Gastrocnemius medialis (tissue), 4 donors: ENCODE results near the gene OR10K2. TPM values are rescaled to one million over a fixed set of nuclear protein-coding genes. Genes with fewer than 3 reads are reported as not detected.
"Not testable (repeated sequence)": the region's sequence is repeated elsewhere in the genome, so short reads cannot be mapped to it uniquely, and the experiment has no call there.

Experiments used
- ATAC-seq, 2 donors: fragments of 150-250 bp; one replicate each; pipeline ENCODE4 v1.9.1; 2016
- DNase-seq, 2 donors: peaks; one replicate each; pipeline ENCODE4 v3.0.0-alpha.2; 2019
- H3K27ac ChIP-seq, 4 donors: fragments of 200-600 bp; sonication (generic); 1 replicate in 1 of 4; 2 replicates in 3 of 4; pipeline ENCODE4 v1.5.1; 2016 to 2018; ENCODE audit warnings: mild to moderate bottlenecking in 2 of 4, moderate library complexity in 1 of 4
- H3K27me3 ChIP-seq, 3 donors: fragments of 200-600 bp; sonication (generic) in 2 of 3; 1 replicate in 1 of 3; 2 replicates in 2 of 3; pipeline versions ENCODE4 v1.5.1 to v1.6.0; 2016 to 2019; ENCODE audit warnings: mild to moderate bottlenecking in 1 of 3, moderate library complexity in 1 of 3
- H3K36me3 ChIP-seq, 2 donors: fragments of 200-600 bp; sonication (generic) in 1 of 2; one replicate each; pipeline ENCODE4 v1.5.1; 2017 to 2018
- H3K4me1 ChIP-seq, 2 donors: fragments of 200-600 bp; sonication (generic) in 1 of 2; one replicate each; pipeline ENCODE4 v1.5.1; 2016 to 2017; ENCODE audit warnings: mild to moderate bottlenecking in 2 of 2
- H3K4me3 ChIP-seq, 4 donors: fragments of 200-600 bp; sonication (generic) in 3 of 4; 1 replicate in 1 of 4; 2 replicates in 3 of 4; pipeline ENCODE4 v1.5.1; 2016 to 2019; ENCODE audit warnings: mild to moderate bottlenecking in 2 of 4
- H3K9me3 ChIP-seq, 3 donors: fragments of 200-600 bp; sonication (generic) in 2 of 3; 1 replicate in 1 of 3; 2 replicates in 2 of 3; pipeline ENCODE4 v1.5.1; 2016 to 2019
- POLR2A ChIP-seq, 2 donors: fragments of 450-650 bp; IDR thresholded peaks; one replicate each; pipeline ENCODE4 v1.6.1; 2017; ENCODE audit warnings: antibody characterized with exemption in 2 of 2, mild to moderate bottlenecking in 2 of 2, moderate library complexity in 2 of 2
- in situ Hi-C, 4 donors: fragments of 200-750 bp; cut with MboI; loops; one replicate each; pipeline versions ENCODE4 v1.15.0 to v1.8.0; 2017; ENCODE audit warnings: low sequenced_read_pairs in 4 of 4
- intact Hi-C: fragments of 100-400 bp; cut with DNase I; formaldehyde crosslinking; loops from one replicate; pipeline ENCODE4 v1.15.1; 2023; ENCODE audit warnings: low total_unique reads
- total RNA-seq, 4 donors: library from RNA; depleted of rRNA; stranded (reverse); fragments of >200 nt; gene quantifications; one replicate each; pipeline versions ENCODE4 v1.1.0 to v1.2.3, GENCODE V29; 2016
- TF ChIP-seq, protein P1 (sequence below), 5 experiments: fragments of 450-650 bp in 3 of 5; fragments of 200-600 bp in 2 of 5; sonication (generic) in 2 of 5; IDR thresholded peaks in 4 of 5; conservative IDR thresholded peaks in 1 of 5; 1 replicate in 4 of 5; 2 replicates in 1 of 5; pipeline ENCODE4 v1.5.1; 2016 to 2019; ENCODE audit warnings: antibody characterized with exemption in 5 of 5, mild to moderate bottlenecking in 3 of 5, moderate library complexity in 3 of 5

Gene OR10K2
- total RNA-seq, 4 donors from 2014 or later, result not detected

DNA sequence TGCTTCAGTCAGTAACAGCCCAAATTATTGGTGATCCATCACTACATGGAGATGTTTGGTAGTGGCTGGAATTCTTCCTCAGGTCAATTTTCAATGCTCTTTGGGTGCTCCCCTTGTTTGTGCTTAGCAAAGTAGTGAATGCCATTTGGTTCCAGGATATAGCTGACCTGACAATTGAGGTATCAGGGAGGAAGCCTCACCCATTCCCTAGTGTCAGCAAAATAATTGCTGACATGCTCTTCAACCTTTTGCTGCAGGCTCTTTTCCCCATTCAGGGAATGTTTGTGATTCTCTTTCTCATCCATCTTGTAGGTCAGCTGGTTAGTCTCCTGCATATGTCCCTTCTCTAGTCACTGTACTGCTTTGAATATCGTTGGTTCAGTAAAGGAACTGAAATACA is 28.5 kb upstream of the OR10K2 start:
- H3K4me3 ChIP-seq, result no peak overlapping the region
- no peaks in the 10 kb centered on the region for H3K27me3 ChIP-seq
- ATAC-seq (no peak), DNase-seq (no peak)
- no peaks in the 10 kb centered on the region for H3K4me1 ChIP-seq
- intact Hi-C loops, result no loop called here
- no peaks in the 10 kb centered on the region for H3K36me3 ChIP-seq
- in situ Hi-C loops, result no loop called here
- TF ChIP-seq POLR2A (IDR thresholded peaks at IDR 0.05), result no peak
- TF ChIP-seq, protein P1, sequence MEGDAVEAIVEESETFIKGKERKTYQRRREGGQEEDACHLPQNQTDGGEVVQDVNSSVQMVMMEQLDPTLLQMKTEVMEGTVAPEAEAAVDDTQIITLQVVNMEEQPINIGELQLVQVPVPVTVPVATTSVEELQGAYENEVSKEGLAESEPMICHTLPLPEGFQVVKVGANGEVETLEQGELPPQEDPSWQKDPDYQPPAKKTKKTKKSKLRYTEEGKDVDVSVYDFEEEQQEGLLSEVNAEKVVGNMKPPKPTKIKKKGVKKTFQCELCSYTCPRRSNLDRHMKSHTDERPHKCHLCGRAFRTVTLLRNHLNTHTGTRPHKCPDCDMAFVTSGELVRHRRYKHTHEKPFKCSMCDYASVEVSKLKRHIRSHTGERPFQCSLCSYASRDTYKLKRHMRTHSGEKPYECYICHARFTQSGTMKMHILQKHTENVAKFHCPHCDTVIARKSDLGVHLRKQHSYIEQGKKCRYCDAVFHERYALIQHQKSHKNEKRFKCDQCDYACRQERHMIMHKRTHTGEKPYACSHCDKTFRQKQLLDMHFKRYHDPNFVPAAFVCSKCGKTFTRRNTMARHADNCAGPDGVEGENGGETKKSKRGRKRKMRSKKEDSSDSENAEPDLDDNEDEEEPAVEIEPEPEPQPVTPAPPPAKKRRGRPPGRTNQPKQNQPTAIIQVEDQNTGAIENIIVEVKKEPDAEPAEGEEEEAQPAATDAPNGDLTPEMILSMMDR (IDR thresholded peaks at IDR 0.05 in 4 of 5, conservative IDR thresholded peaks at IDR 0.05 in 1 of 5), result no peak
- no peak overlapping the region for H3K27ac ChIP-seq
- H3K9me3 ChIP-seq, result no peaks in the 10 kb centered on the region

DNA sequence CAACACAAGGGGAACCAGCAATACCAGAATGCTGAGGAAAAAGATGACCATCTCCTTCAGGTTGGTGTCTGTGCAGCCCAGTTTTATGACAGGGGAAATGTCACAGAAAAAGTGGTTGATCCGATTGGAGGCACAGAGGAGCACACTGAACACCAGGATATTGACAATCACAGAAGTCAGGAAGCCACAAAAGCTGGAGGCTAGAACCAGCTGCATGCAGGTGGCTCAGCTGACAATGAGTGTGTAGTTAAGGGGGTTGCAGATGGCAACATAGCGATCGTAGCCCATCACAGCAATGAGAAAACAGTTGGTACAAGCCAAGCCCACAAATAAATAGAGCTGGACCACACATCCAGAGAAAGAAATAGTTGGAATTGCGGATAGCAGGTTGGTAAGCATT is 19.3 kb upstream of the OR10K2 start:
- no peak overlapping the region for H3K4me3 ChIP-seq
- no peak for ATAC-seq
- DNase-seq, result no peak
- intact Hi-C loops, result no loop called here
- in situ Hi-C loops, result no loop called here
- TF ChIP-seq, protein P1 (IDR thresholded peaks at IDR 0.05 in 4 of 5, conservative IDR thresholded peaks at IDR 0.05 in 1 of 5), result no peak
- no peak for TF ChIP-seq POLR2A (IDR thresholded peaks at IDR 0.05)
- no peaks in the 10 kb centered on the region for H3K9me3 ChIP-seq
- H3K27ac ChIP-seq, result no peak overlapping the region
- H3K36me3 ChIP-seq, result no peaks in the 10 kb centered on the region
- H3K27me3 ChIP-seq, result no peaks in the 10 kb centered on the region
- H3K4me1 ChIP-seq, result no peaks in the 10 kb centered on the region

DNA sequence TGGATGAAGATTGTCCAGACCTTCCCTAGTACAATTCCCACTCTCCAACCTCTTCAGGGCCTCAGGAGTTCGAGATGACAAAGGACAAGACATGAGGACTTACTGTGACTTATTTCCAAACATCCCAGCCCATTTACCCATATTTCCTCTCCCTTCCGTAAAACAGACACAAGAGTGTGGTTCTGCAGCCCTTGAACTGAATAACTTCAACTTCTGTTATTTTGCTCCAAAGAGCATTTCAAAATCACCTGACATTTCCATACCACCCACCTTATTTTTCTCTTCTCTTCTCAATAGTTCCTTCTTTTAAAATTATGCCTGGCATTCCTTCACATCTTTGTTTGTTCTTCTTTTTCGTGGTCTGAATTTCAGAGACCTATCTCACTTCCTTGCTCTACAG is 8.7 kb upstream of the OR10K2 start:
- intact Hi-C loops, result no loop called here
- in situ Hi-C loops, result no loop called here
- TF ChIP-seq, protein P1 (IDR thresholded peaks at IDR 0.05 in 4 of 5, conservative IDR thresholded peaks at IDR 0.05 in 1 of 5), result no peak
- TF ChIP-seq POLR2A (IDR thresholded peaks at IDR 0.05), result no peak
- Histone ChIP-seq H3K36me3 (no peaks in the 10 kb centered on the region), H3K4me1 (no peaks in the 10 kb centered on the region), H3K27ac (no peak overlapping the region), H3K4me3 (no peak overlapping the region), H3K27me3 (no peaks in the 10 kb centered on the region), H3K9me3 (no peaks in the 10 kb centered on the region)
- no peak for DNase-seq
- ATAC-seq, result no peak

DNA sequence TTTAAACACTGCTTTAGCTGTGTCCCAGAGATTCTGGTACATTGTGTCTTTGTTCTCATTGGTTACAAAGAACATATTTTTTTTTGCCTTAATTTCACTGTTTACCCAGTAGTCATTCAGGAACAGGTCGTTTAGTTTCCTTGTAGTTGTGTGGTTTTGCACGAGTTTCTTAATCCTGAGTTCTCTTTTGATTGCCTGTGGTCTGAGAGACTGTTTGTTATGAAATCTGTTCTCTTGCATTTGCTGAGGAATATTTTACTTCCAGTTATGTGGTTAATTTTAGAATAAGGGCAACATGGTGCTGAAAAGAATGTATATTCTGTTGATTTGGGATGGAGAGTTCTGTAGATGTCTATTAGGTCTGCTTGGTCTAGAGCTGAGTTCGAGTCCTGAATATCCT is 4.1 kb upstream of the OR10K2 start:
- H3K4me3 ChIP-seq, in situ Hi-C loops, H3K27me3 ChIP-seq, ATAC-seq, H3K4me1 ChIP-seq, H3K27ac ChIP-seq, intact Hi-C loops, DNase-seq, H3K9me3 ChIP-seq, H3K36me3 ChIP-seq: not testable (repeated sequence)

GRCh38 chr1:158425027-158425426 is 1.0 kb downstream of the OR10K2 start:
- DNase-seq (no peak), ATAC-seq (no peak)
- Histone ChIP-seq H3K4me3 (no peak overlapping the region), H3K27ac (no peak overlapping the region), H3K27me3 (no peaks in the 10 kb centered on the region), H3K36me3 (no peaks in the 10 kb centered on the region), H3K4me1 (no peaks in the 10 kb centered on the region), H3K9me3 (no peaks in the 10 kb centered on the region)
- intact Hi-C loops (no loop called here), in situ Hi-C loops (no loop called here)
- no peak for TF ChIP-seq POLR2A (IDR thresholded peaks at IDR 0.05)
- TF ChIP-seq, protein P1 (IDR thresholded peaks at IDR 0.05 in 4 of 5, conservative IDR thresholded peaks at IDR 0.05 in 1 of 5), result no peak
